A549 (cell line): ENCODE results near the gene AKAP9. TPM values are rescaled to one million over a fixed set of nuclear protein-coding genes. Genes with fewer than 3 reads are reported as not detected.
"Not testable (repeated sequence)": the region's sequence is repeated elsewhere in the genome, so short reads cannot be mapped to it uniquely, and the experiment has no call there.

Experiments
- ATAC-seq, 2 experiments: fragments of 200-7000 bp in 1 of 2; fragments of >200 bp in 1 of 2; cut with Nextera tagmentation in 1 of 2; cut with Tn5 transposase in 1 of 2; 3 replicates each; pipeline versions ENCODE4 v1.8.0 to v1.9.1; 2018 to 2020; ENCODE audit warnings: mild to moderate bottlenecking in 1 of 2, moderate library complexity in 1 of 2
- CTCF ChIA-PET: fragments of 300-600 bp; sonication (Branson Sonifier 250); formaldehyde crosslinking; extraction: SDS; loops from one replicate; lab custom pipeline; 2021; ENCODE audit warnings: antibody characterized with exemption, inconsistent platforms; lab: Yijun Ruan, JAX
- POLR2A ChIA-PET: fragments of 350-600 bp; formaldehyde crosslinking; extraction: SDS; loops from one replicate; lab custom pipeline; 2021; ENCODE audit warnings: antibody characterized with exemption, inconsistent platforms; lab: Yijun Ruan, JAX
- DNase-seq, 2 experiments: peaks; one replicate each; pipeline versions ENCODE4 v3.0.0 to v3.0.0-alpha.2; 2011 to 2016; ENCODE audit warnings: low read depth in 1 of 2, low spot score in 1 of 2
- FAIRE-seq: peaks from 2 replicates; lab custom pipeline; 2011; peaks lifted over from hg19 to GRCh38; lab: Jason Lieb, UNC
- H3K27ac ChIP-seq, 2 experiments: fragments of >200 bp; sonication (Bioruptor Twin); formaldehyde crosslinking; 3 replicates each; pipeline ENCODE4 v1.5.1; 2016 to 2017
- H3K4me1 ChIP-seq: fragments of >200 bp; sonication (Bioruptor Twin); formaldehyde crosslinking; 3 replicates; pipeline ENCODE4 v1.6.1; 2016
- H3K4me2 ChIP-seq: fragments of >200 bp; sonication (Bioruptor Twin); formaldehyde crosslinking; 3 replicates; pipeline ENCODE4 v1.6.1; 2016
- H3K4me3 ChIP-seq: fragments of >200 bp; sonication (Bioruptor Twin); formaldehyde crosslinking; 3 replicates; pipeline ENCODE4 v1.5.1; 2016
- H3K9me3 ChIP-seq: fragments of >200 bp; sonication (Bioruptor Twin); formaldehyde crosslinking; 3 replicates; pipeline ENCODE4 v1.6.1; 2016
- CBX8 ChIP-seq: fragments of 200-600 bp; sonication (generic); IDR thresholded peaks from 2 replicates; pipeline ENCODE4 v1.6.1; 2016
- CHD2 ChIP-seq: fragments of 150-350 bp; IDR thresholded peaks from 2 replicates; pipeline ENCODE4 v1.6.1; 2014; ENCODE audit warnings: low read length; ENCODE audit not compliant: partially characterized antibody
- E2F6 ChIP-seq: IDR thresholded peaks from 2 replicates; pipeline ENCODE4 v1.6.1; 2012; ENCODE audit warnings: low read depth, borderline replicate concordance
- EHF ChIP-seq: fragments of 250-450 bp; sonication (Bioruptor Pico); IDR thresholded peaks from 2 replicates; pipeline ENCODE4 v1.5.0; 2020; ENCODE audit warnings: mild to moderate bottlenecking
- ELK1 ChIP-seq: fragments of 150-350 bp; IDR thresholded peaks from 2 replicates; pipeline ENCODE4 v1.6.1; 2014; ENCODE audit warnings: low read depth, mild to moderate bottlenecking, low read length
- ESRRA ChIP-seq: fragments of 150-350 bp; IDR thresholded peaks from 2 replicates; pipeline ENCODE4 v1.6.1; 2014; ENCODE audit warnings: mild to moderate bottlenecking, low read length, borderline replicate concordance
- FOSB ChIP-seq: fragments of 250-450 bp; sonication (Bioruptor Pico); IDR thresholded peaks from 2 replicates; pipeline ENCODE4 v1.5.0; 2020; ENCODE audit warnings: mild to moderate bottlenecking, moderate library complexity
- FOSL2 ChIP-seq, 2 experiments: fragments of 450-650 bp in 1 of 2; fragments of >200 bp in 1 of 2; sonication (Bioruptor Twin) in 1 of 2; formaldehyde crosslinking; IDR thresholded peaks; 2 replicates each; pipeline versions ENCODE4 v1.5.0 to v1.6.1; 2016 to 2020; ENCODE audit warnings: mild to moderate bottlenecking in 1 of 2, moderate library complexity in 1 of 2
- HEYL ChIP-seq: fragments of 250-450 bp; sonication (Bioruptor Pico); IDR thresholded peaks from 2 replicates; pipeline ENCODE4 v1.8.0; 2021; ENCODE audit warnings: mild to moderate bottlenecking, moderate library complexity
- HMGXB4 ChIP-seq: fragments of 250-450 bp; sonication (Bioruptor Pico); IDR thresholded peaks from 2 replicates; pipeline ENCODE4 v1.5.0; 2021; ENCODE audit warnings: mild to moderate bottlenecking, moderate library complexity, borderline replicate concordance
- HOXA7 ChIP-seq: fragments of 250-450 bp; sonication (Bioruptor Pico); IDR thresholded peaks from 2 replicates; pipeline ENCODE4 v1.5.0; 2020; ENCODE audit warnings: mild to moderate bottlenecking, moderate library complexity
- JUNB ChIP-seq: fragments of >200 bp; sonication (Bioruptor Twin); formaldehyde crosslinking; IDR thresholded peaks from 2 replicates; pipeline ENCODE4 v1.6.1; 2016
- MAFK ChIP-seq: fragments of 450-650 bp; IDR thresholded peaks from 2 replicates; pipeline ENCODE4 v1.6.1; 2014; ENCODE audit not compliant: partially characterized antibody
- MAX ChIP-seq: IDR thresholded peaks from 2 replicates; pipeline ENCODE4 v1.6.1; 2012
- MYC ChIP-seq: IDR thresholded peaks from 2 replicates; pipeline ENCODE4 v1.6.1; 2012; ENCODE audit warnings: mild to moderate bottlenecking, inconsistent platforms, low read length, improper control_type of control experiment, borderline replicate concordance
- NFE2L2 ChIP-seq: fragments of 150-350 bp; conservative IDR thresholded peaks from 2 replicates; pipeline ENCODE4 v1.6.1; 2014; ENCODE audit warnings: low read length
- PBX3 ChIP-seq: IDR thresholded peaks from 2 replicates; pipeline ENCODE4 v1.6.1; 2012
- POLR2A ChIP-seq: IDR thresholded peaks from 2 replicates; pipeline ENCODE4 v1.6.1; 2012; ENCODE audit warnings: mild to moderate bottlenecking, low read length
- RCOR1 ChIP-seq: fragments of 150-350 bp; IDR thresholded peaks from 2 replicates; pipeline ENCODE4 v1.6.1; 2014; ENCODE audit warnings: antibody characterized with exemption, low read length, low read depth
- RNF2 ChIP-seq: fragments of 200-600 bp; sonication (generic); IDR thresholded peaks from 2 replicates; pipeline ENCODE4 v1.6.1; 2016; ENCODE audit warnings: low read depth, mild to moderate bottlenecking, antibody characterized with exemption, moderate library complexity, borderline replicate concordance
- SMC3 ChIP-seq: fragments of >200 bp; sonication (Bioruptor Twin); formaldehyde crosslinking; IDR thresholded peaks from 3 replicates; pipeline ENCODE4 v1.6.1; 2018; ENCODE audit warnings: inconsistent platforms
- SREBF2 ChIP-seq: fragments of 450-650 bp; IDR thresholded peaks from 2 replicates; pipeline ENCODE4 v1.6.1; 2014; ENCODE audit warnings: mild to moderate bottlenecking, moderate library complexity
- TFCP2L1 ChIP-seq: fragments of 250-450 bp; sonication (Bioruptor Pico); IDR thresholded peaks from 2 replicates; pipeline ENCODE4 v1.5.0; 2021; ENCODE audit warnings: mild to moderate bottlenecking
- TP53 ChIP-seq: fragments of 250-450 bp; sonication (Bioruptor Pico); IDR thresholded peaks from 2 replicates; pipeline ENCODE4 v1.5.0; 2021; ENCODE audit warnings: mild to moderate bottlenecking, moderate library complexity
- USF2 ChIP-seq: fragments of 450-650 bp; IDR thresholded peaks from 2 replicates; pipeline ENCODE4 v1.6.1; 2014; ENCODE audit warnings: antibody characterized with exemption
- ZSCAN20 ChIP-seq: fragments of 250-450 bp; sonication (Bioruptor Pico); IDR thresholded peaks from 2 replicates; pipeline ENCODE4 v1.8.0; 2022; ENCODE audit warnings: mild to moderate bottlenecking, moderate library complexity
- WGBS: methylation state at CpG from one replicate; pipeline ENCODE4 v1.1.6; 2017; ENCODE audit errors: missing lambda C conversion rate; 5-methylcytosine and 5-hydroxymethylcytosine counted together
- polyA plus RNA-seq, 4 experiments: library from polyadenylated mRNA; depleted of rRNA in 3 of 4; stranded (reverse); fragments of >200 nt; fragmentation: RNase III in 1 of 4; extraction: RNeasy Plus Mini Kit Qiagen cat#74134 plus additional on column Dnase treatment in 1 of 4; gene quantifications; 2 replicates in 3 of 4; 3 replicates in 1 of 4; pipeline ENCODE4 v1.2.3, GENCODE V29; 2011 to 2017

Gene AKAP9
- polyA plus RNA-seq, 2 of the 4 experiments (the other 2 are of a cell fraction): 11.7 to 32.3 TPM

GRCh38 chr7:91982352-91982751 is 41.7 kb downstream of the AKAP9 start:
- FAIRE-seq, H3K4me2 ChIP-seq, H3K9me3 ChIP-seq, CTCF ChIA-PET, H3K4me3 ChIP-seq, H3K27ac ChIP-seq, H3K4me1 ChIP-seq, POLR2A ChIA-PET, DNase-seq, ATAC-seq: not testable (repeated sequence)
- 96% methylated on average over 4 of the region's 4 CpGs for WGBS

GRCh38 chr7:91988213-91988612 is 47.6 kb downstream of the AKAP9 start:
- CTCF ChIA-PET: no interaction called here
- Histone ChIP-seq H3K27ac (no peak overlapping the region), H3K4me2 (no peak overlapping the region), H3K4me1 (no peaks in the 10 kb centered on the region)
- ATAC-seq: no peak
- TF ChIP-seq ZSCAN20 (CRISPR knock-in tag) (no peak), RCOR1 (no peak)
- TF ChIP-seq, all 56 proteins: peak for 0
- no peak overlapping the region for H3K4me3 ChIP-seq
- 0 out of 3 replicates have a peak, but pooled peaks cover 2% of the 10 kb centered on the region for H3K9me3 ChIP-seq
- POLR2A ChIA-PET: no interaction called here
- DNase-seq (no peak), FAIRE-seq (no peak)

GRCh38 chr7:91993976-91994375 is 53.3 kb downstream of the AKAP9 start:
- H3K4me1 ChIP-seq: no peaks in the 10 kb centered on the region
- no peak for FAIRE-seq
- TF ChIP-seq NFE2L2 (no peak), ESRRA (no peak), FOSB (CRISPR knock-in tag) (no peak), SREBF2 (no peak), TP53 (CRISPR knock-in tag) (no peak), HOXA7 (CRISPR knock-in tag) (no peak), HMGXB4 (CRISPR knock-in tag) (no peak), JUNB (no peak), CHD2 (no peak), RCOR1 (no peak), SMC3 (no peak), USF2 (no peak), POLR2A (no peak), EHF (no peak), MAX (no peak), MAFK (no peak), CBX8 (no peak)
- ATAC-seq: no peak
- no peak overlapping the region for H3K4me3 ChIP-seq
- ChIA-PET CTCF (no interaction called here), POLR2A (no interaction called here)
- H3K27ac ChIP-seq: no peak overlapping the region
- no peaks in the 10 kb centered on the region for H3K9me3 ChIP-seq
- no peak for DNase-seq
- 93% methylated on average over 3 of the region's 3 CpGs for WGBS
- H3K4me2 ChIP-seq: no peak overlapping the region

GRCh38 chr7:91995391-91996105 is 54.9 kb downstream of the AKAP9 start:
- ATAC-seq (no peak), DNase-seq (no peak), FAIRE-seq (no peak)
- 83% methylated on average over 2 of the region's 2 CpGs for WGBS
- H3K4me3 ChIP-seq: no peak overlapping the region
- ChIA-PET CTCF (interaction anchor here (0.7 kb wide), 1 partner anchor 1364 kb away, joined by 3 read pairs; no protein-coding TSS in a partner anchor), POLR2A (no interaction called here)
- H3K9me3 ChIP-seq: no peaks in the 10 kb centered on the region
- no peak overlapping the region for H3K27ac ChIP-seq
- no peak overlapping the region for H3K4me2 ChIP-seq
- no peaks in the 10 kb centered on the region for H3K4me1 ChIP-seq
- TF ChIP-seq PBX3: no peak
- no peak for TF ChIP-seq E2F6
- TF ChIP-seq ELK1: no peak
- no peak for TF ChIP-seq FOSL2 (IDR thresholded peaks at IDR 0.05)
- TF ChIP-seq FOSL2 (CRISPR knock-in tag; IDR thresholded peaks at IDR 0.05): no peak
- no peak for TF ChIP-seq MYC
- TF ChIP-seq HEYL (CRISPR knock-in tag): no peak
- no peak for TF ChIP-seq TFCP2L1
- TF ChIP-seq POLR2A: no peak
- no peak for TF ChIP-seq HOXA7 (CRISPR knock-in tag)
- TF ChIP-seq RNF2: no peak
